ENCODE results near the gene FHOD3.

FHOD3 gene

DNA sequence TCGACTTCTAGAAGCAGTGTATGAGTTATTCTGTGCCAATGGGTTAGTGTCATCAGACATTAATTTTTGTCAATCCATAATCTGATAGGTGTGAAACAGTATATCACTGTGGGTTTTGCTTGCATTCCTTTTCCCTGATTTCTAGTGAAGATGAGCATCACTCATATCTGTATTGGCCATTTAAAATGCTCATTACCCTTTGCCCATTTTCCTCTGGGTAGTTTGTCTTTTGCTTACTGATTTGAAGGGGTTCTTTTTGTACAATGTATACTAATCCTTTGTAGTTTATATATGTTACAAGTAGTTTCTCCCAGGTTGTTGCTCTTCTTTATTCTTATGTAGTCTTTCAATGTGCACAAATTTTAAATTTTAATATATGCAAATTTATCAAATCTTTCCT lies 379.1 kb downstream of the FHOD3 start:
- no peak for DNase-seq

DNA sequence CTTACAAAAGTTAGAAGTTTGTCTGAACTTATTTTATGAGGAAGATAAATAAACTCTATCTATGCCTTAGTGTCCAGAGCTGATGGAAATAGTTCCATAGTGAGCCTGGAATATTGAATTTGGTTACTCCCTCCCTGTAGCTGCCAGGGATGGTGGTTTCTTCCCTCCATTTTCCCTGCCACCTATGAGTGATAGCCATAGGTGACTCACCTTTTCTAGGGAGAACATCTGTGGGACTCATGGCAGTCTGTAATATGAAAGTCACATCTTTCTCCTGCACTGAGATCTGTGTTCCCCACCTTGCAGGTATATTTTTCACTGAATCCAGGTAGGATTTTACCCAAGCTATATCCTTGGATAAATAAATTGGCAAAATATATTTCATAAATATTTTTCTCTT lies 382.5 kb downstream of the FHOD3 start:
- DNase-seq, result no peak

DNA sequence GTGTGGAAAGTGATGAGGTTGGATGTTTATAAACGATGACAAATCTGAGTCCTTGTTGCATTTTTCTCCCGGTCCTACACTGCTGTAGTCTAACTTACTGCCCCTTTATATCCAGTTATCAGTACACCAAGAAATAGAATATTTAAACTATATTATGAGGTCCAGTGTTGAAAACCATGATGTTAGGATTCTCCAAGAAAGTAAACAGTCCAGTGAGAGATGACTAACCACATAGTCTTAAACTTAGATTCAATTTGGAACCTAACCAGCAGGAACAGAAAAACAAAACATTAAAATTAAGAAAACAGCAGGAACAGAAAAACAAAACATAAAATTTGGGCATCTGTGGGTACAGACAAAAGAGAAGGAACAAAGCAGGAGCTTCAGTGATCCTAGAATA lies 388.1 kb downstream of the FHOD3 start:
- DNase-seq, result no peak

DNA sequence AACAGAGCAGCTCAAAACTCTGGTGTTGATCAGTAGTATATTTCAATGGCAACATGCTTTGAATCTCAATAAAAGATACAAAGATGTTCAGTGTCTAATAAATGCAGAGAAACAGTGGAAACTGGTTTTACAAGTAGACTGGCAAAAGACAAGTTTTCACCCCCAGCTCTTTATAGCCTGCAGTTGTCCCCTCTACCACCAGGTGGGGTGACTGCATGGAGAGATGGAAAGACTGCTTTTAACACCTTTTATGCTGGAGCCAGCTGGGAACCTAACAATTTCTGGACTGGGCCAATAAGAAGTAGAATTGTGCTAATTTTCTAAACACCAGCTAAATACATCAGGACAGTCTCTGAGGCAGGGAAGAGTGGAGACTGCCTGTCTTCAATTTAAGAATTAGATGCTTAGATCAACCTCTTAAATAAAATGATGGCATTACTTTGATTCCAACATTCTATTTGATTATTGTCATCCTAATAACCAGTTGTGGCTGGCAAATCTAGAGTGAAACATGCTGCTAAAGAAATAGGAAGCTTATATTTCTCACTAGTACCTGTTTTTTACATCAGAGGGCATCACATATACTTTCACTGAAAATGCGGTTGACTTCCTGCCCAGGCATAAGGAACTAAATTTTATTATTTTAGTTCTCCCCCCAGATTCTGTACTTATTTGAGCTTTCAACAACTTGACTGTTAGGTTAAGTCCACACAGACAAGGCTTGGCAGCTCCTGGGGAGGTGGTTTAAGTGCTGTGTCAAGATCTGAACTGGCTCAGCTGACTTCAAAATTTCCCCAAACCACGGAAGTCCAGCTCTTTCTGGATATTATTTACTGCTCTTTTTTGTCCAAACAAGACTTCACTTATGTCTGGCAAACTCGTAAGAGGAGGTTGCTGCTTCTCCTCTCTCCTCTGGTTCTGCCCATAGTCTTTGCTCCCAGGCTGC lies 390.8 kb downstream of the FHOD3 start:
- peak; percentile 18 for DNase-seq

- DNase-seq, result no peak
Observed at GRCh38 chr18:36692371-36692770, 394.9 kb downstream of the FHOD3 start.

GRCh38 chr18:36692921-36693332 lies 395.4 kb downstream of the FHOD3 start:
- no peak for DNase-seq

- no peak for DNase-seq
Observed at GRCh38 chr18:36693931-36694620, 396.6 kb downstream of the FHOD3 start.

GRCh38 chr18:36695806-36696205 lies 398.3 kb downstream of the FHOD3 start:
- no peak for DNase-seq

DNA sequence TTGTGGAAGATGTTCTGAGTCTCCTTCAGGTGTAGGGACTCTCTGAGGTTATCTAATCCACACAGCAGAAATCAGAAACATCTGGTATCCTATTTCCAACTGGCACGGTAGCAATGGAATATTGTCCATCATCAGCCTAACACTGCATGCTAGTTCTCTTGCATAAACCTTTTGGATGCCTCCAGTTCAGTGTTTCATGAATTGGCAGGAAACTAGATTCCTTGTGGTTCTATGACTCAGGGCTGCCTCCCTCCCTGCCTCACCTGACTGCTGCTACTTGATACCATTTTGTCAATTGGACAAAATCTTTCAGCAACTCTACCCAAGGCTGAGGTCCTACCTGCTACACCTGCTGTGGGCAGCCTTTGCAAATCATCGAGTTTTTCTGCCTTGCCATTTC lies 400.4 kb downstream of the FHOD3 start:
- no peak for DNase-seq

- no peak for DNase-seq
Observed at GRCh38 chr18:36700955-36701354, 403.4 kb downstream of the FHOD3 start.

GRCh38 chr18:36702401-36703013 lies 405.0 kb downstream of the FHOD3 start:
- no peak for DNase-seq

DNA sequence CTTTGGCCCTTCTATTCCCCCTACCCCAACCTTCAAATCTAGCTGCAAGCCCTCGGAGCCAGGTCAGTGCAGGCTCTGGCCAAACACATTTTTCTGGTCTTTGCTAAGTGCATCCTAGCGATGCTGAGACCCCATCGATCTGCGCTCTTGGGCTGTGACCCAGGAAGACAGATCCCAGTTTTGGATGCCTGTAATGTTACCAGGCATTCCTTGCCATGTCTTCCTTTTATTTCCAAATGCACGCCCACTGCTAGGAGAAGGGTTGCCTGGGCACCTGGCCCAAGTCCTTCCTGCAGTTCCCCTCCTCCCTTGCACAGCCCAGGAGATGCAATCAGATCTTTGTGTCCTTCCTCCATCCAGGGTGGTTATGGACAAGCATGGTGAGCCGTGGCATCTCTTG lies 406.6 kb downstream of the FHOD3 start:
- no peak for DNase-seq

DNA sequence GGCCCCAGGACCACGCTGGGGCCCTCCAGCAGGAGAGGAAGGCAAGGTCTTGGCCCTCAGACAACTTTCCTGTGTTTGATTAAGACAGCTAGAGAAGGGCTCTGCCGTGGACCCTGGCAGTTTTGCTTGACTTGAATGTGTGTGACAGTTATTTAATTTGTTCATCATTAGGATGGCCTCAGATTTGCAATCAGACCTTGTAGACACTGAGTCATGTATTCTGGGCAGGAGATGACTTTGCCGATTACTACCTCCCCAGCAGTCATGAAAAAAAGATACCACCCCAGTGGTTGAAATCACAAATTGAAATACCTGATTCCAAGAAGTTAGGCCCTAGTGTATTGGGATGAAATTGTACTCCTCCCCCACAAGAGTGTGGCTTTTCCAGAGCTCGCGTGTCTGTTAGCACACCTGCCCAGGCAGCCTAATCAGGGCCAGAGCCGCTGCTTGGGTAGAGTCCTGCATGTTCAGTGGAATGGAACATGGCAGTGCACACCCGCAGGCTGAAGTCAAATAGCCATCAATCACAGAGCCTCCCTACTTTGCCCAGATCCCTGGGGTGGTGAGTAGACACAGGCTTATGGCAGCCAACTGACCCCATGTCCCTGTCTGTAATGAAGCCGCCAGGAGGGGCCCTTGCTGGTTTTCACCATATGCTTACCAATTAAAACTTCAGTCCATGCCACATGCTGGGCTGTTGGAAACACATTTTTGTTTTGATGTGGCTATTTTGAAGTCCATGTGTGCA lies 408.8 kb downstream of the FHOD3 start:
- DNase-seq, result no peak

- DNase-seq, result no peak
Observed at GRCh38 chr18:36708366-36708765, 410.9 kb downstream of the FHOD3 start.

GRCh38 chr18:36709315-36709714 lies 411.8 kb downstream of the FHOD3 start:
- DNase-seq, result no peak

GRCh38 chr18:36711014-36711725 lies 413.7 kb downstream of the FHOD3 start:
- DNase-seq, result no peak

GRCh38 chr18:36711813-36712444 lies 414.4 kb downstream of the FHOD3 start:
- DNase-seq, result no peak

GRCh38 chr18:36714476-36714875 lies 417.0 kb downstream of the FHOD3 start:
- no peak for DNase-seq

DNA sequence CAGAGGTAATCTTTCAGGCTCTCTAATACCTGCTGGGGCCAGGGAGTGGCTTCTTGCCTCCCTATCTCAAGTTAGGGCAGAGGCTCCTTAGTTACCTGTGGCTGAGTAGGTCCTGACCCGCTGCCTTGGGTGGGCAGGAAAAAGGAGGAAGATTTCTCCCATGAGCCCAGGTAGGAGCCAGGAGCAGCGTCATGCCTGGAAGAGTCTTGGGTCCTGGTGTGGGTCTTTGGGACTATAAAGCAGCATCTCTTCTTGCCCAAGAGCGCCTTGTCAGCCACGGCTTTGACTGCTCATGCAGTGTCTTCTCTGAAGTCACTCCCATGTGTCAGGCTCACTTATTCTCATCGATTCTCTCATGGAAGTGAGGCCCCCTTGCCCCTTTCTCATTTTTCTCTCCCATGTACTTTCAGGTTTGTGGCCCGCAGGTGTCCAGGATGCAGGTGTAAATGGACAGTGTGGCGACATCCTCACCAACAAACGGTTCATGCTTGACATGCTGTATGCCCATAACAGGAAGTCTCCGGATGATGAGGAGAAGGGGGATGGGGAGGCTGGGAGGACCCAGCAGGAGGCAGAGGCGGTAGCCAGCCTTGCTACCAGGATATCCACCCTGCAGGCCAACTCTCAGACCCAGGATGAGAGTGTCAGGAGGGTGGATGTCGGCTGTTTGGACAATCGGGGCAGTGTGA lies 420.1 kb downstream of the FHOD3 start:
- no peak for DNase-seq

- DNase-seq, result no peak
Observed at GRCh38 chr18:36718705-36719328, 421.3 kb downstream of the FHOD3 start.

DNA sequence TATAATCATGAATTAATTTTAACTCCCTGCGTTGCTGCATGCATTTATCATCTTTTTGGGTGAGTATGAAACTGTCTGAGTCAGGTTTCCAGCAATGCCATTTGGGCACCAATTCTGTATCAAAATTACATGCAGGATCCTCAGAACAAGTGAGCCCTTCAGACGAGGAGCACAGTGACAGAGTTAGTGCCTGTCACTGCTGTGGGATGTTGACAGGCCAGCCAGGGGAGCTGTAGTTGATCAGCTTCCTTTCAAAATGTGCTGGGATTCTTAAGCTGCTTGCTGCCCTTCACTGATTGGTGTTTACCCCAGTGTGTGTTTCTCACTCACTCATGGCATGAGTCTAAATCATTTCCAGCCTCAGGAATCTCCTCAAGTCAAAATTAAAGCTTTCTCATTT lies 422.1 kb downstream of the FHOD3 start:
- no peak for DNase-seq

Data from central memory CD4-positive, alpha-beta T cell (primary cell).